HG02943 (cell line): ENCODE measurements around the gene NFIC.
A peak's percentile ranks its signal among the peaks of the same experiment; 100 is the strongest.
"Not testable (repeated sequence)": the region's sequence is repeated elsewhere in the genome, so short reads cannot be mapped to it uniquely, and the experiment has no call there.

Experiments used
- ATAC-seq: cut with Tn5 transposase; IDR thresholded peaks from one replicate; pipeline ENCODE4 v1.9.1; 2021; ENCODE audit warnings: mild to moderate bottlenecking, low read depth, moderate library complexity; ENCODE audit not compliant: unreplicated experiment

The NFIC gene

GRCh38 chr19:3413796-3414327, 47.5 kb downstream of the NFIC start:
- ATAC-seq: no peak

GRCh38 chr19:3415695-3416094, 49.3 kb downstream of the NFIC start:
- ATAC-seq: no peak

DNA sequence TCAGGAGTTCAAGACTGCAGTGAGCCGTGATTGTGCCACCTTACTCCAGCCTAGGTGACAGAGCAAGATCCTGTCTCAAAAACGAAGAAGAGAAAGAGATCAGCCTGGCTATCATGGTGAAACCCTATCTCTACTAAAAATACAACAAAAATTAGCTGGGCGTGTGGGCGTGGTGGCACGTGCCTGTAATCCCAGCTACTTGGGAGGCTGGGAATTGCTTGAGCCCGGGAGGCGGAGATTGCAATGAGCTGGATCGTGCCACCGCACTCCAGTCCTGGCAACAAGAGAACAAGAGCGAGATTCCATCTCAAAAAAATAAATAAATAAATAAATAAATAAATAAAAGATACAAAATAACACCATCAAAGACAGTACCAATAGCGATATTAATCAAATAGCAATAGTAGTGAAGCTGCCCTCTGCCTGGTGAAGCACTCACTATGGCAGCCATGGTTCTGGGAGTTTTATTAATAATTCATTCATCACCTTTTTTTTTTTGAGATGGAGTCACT, 53.9 kb downstream of the NFIC start:
- ATAC-seq: no peak

GRCh38 chr19:3420909-3421619, 54.7 kb downstream of the NFIC start:
- no peak for ATAC-seq

DNA sequence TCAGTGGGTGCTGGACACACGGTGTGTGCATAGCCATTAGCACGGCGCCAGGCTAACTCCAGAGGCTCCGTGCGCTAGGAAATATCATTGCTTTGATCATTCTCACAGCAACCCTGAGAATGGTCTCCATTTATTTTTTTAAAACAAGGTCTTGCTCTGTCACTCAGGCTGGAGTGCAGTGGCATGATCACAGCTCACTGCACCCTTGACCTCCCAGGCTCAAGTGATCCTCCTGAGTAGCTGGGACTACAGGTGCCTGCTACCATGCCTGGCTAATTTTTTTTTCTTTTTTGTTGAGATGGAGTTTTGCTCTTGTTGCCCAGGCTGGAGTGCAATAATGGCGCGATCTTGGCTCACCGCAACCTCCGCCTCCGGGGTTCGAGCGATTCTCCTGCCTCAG, 55.3 kb downstream of the NFIC start:
- ATAC-seq: not testable (repeated sequence)

- ATAC-seq: no peak
Observed at GRCh38 chr19:3423183-3423829, 56.9 kb downstream of the NFIC start.

GRCh38 chr19:3426433-3426832, 60.0 kb downstream of the NFIC start:
- no peak for ATAC-seq

DNA sequence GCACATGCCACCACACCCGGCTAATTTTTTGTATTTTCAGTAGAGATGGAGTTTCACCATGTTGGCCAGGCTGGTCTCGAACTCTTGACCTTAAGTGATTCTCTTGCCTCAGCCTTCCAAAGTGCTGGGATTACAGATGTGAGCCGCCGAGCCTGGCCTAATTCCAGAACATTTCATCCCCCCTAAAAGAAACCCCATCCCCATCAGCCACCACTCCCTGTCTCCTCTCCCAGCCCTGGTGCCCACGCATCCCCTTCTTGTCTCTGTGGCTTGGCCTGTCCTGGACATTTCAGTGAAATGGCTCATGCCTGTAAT, 63.9 kb downstream of the NFIC start:
- ATAC-seq: not testable (repeated sequence)

- no peak for ATAC-seq
Observed at GRCh38 chr19:3431760-3432397, 65.5 kb downstream of the NFIC start.

DNA sequence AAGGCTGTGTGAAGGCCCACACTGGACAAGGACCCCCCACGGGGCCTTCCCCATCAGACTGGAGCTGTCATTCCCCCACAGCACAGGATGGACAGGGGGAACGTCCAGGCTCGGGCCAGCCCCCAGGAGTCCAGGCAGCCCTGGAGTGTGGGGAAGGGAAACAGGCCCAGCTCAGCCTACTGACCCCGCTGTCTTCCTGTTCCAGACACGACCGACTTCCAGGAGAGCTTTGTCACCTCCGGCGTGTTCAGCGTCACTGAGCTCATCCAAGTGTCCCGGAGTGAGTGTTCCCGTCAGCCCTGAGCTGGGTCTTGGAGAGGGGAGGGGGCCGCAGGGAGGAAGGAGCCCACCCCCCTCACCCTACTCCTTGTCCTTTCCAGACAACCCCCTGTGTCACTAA, 66.9 kb downstream of the NFIC start:
- ATAC-seq: no peak

- no peak for ATAC-seq
Observed at GRCh38 chr19:3433805-3434540, 67.6 kb downstream of the NFIC start.

- ATAC-seq: peak; percentile 80
Observed at GRCh38 chr19:3434630-3435553, 68.5 kb downstream of the NFIC start.

GRCh38 chr19:3440082-3440481, 73.7 kb downstream of the NFIC start:
- ATAC-seq: no peak

- ATAC-seq: no peak
Observed at GRCh38 chr19:3441089-3441985, 75.0 kb downstream of the NFIC start.

- ATAC-seq: no peak
Observed at GRCh38 chr19:3441986-3442329, 75.6 kb downstream of the NFIC start.

- ATAC-seq: no peak
Observed at GRCh38 chr19:3442487-3443071, 76.2 kb downstream of the NFIC start.

DNA sequence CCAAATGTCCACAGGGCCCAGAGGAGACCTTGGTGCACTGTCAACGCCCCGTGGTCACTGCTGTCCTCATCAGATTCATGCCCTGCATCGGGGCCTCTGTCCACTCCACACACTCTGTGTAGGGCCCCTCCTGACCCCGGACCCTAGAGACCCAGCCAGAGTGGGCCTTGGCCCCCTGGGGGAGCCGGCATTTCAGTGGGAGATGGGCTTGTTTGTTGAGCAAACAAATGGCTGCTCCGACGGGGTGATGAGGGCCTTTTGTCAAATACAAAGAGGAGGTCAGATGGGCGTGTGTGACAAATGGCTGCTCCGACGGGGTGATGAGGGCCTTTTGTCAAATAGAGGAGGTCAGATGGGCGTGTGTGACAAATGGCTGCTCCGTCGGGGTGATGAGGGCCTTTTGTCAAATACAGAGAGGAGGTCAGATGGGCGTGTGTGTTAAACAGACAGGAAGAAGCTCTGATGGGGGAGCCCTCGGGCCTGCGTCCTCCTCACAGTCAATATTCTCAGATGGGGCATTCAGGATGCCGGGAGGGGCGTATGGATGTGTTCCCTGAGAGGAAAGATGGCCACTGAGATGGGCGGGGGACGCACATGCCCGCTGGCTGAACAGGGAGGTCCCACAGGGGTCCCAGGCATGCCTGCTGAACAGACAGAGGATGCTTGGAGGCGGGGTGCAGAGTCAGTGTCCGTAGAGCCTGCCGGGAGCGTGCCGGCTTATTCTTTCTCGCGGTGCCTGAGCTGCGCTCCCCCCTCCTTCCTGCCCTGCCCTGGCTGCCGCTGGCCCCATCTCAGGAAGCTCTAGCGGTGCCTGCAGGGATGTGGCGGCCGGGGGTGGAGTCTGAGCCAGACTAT, 77.7 kb downstream of the NFIC start:
- no peak for ATAC-seq
